Neuronal stem cell (in vitro differentiated cells): Measurements from ENCODE around the gene SPTLC1.
A peak's percentile ranks its signal among the peaks of the same experiment; 100 is the strongest.
"Not testable (repeated sequence)": the region's sequence is repeated elsewhere in the genome, so short reads cannot be mapped to it uniquely, and the experiment has no call there.

ENCODE experiments used
- DNase-seq: peaks from one replicate; pipeline ENCODE4 v3.0.0-alpha.2; 2013; ENCODE audit warnings: low spot score
- H2AFZ ChIP-seq: one replicate; pipeline ENCODE4 v1.6.1; 2013; ENCODE audit warnings: mild to moderate bottlenecking, low read length, inconsistent platforms
- H2AK5ac ChIP-seq: 2 replicates; pipeline ENCODE4 v1.6.1; 2013; ENCODE audit warnings: low read depth, mild to moderate bottlenecking, inconsistent platforms, low read length, moderate library complexity, mixed read lengths
- H2BK120ac ChIP-seq: 2 replicates; pipeline ENCODE4 v1.6.1; 2013; ENCODE audit warnings: low read depth, mild to moderate bottlenecking, inconsistent platforms, low read length, moderate library complexity, mixed read lengths
- H2BK12ac ChIP-seq: one replicate; pipeline ENCODE4 v1.6.1; 2013; ENCODE audit warnings: low read length, inconsistent platforms
- H2BK15ac ChIP-seq: 2 replicates; pipeline ENCODE4 v1.6.1; 2013; ENCODE audit warnings: mild to moderate bottlenecking, low read length, inconsistent platforms, mixed read lengths
- H2BK5ac ChIP-seq: one replicate; pipeline ENCODE4 v1.6.1; 2013; ENCODE audit warnings: inconsistent platforms, mild to moderate bottlenecking, low read length, moderate library complexity
- H3K14ac ChIP-seq: one replicate; pipeline ENCODE4 v1.6.1; 2013; ENCODE audit warnings: low read length, inconsistent platforms
- H3K18ac ChIP-seq: 2 replicates; pipeline ENCODE4 v1.6.1; 2013; ENCODE audit warnings: low read length, inconsistent platforms
- H3K23ac ChIP-seq: 2 replicates; pipeline ENCODE4 v1.6.1; 2013; ENCODE audit warnings: low read depth, mild to moderate bottlenecking, mixed read lengths, low read length, inconsistent platforms; ENCODE audit not compliant: poor library complexity
- H3K27ac ChIP-seq: replicated peaks from 3 replicates; pipeline ENCODE4 v1.5.1; 2013; ENCODE audit warnings: low read length, inconsistent platforms
- H3K27me3 ChIP-seq, 3 experiments: 2 replicates each; pipeline ENCODE4 v1.6.1; 2013; ENCODE audit warnings: low read length in 3 of 3, mild to moderate bottlenecking in 2 of 3, inconsistent platforms in 1 of 3, low read depth in 1 of 3, mixed read lengths in 1 of 3, moderate library complexity in 1 of 3; ENCODE audit not compliant: control insufficient read depth in 3 of 3, insufficient read depth in 3 of 3
- H3K36me3 ChIP-seq, 2 donors: replicated peaks in 1 of 2; 2 replicates each; pipeline ENCODE4 v1.6.1; 2013; ENCODE audit warnings: low read length in 2 of 2; ENCODE audit not compliant: control insufficient read depth in 2 of 2, insufficient read depth in 2 of 2
- H3K4ac ChIP-seq: 2 replicates; pipeline ENCODE4 v1.6.1; 2013; ENCODE audit warnings: inconsistent platforms, mild to moderate bottlenecking, low read length, moderate library complexity
- H3K4me1 ChIP-seq, 2 donors: 1 replicate in 1 of 2; 2 replicates in 1 of 2; pipeline ENCODE4 v1.6.1; 2013; ENCODE audit warnings: low read length in 2 of 2, low read depth in 1 of 2; ENCODE audit not compliant: control insufficient read depth in 2 of 2, insufficient read depth in 1 of 2
- H3K4me2 ChIP-seq: one replicate; pipeline ENCODE4 v1.6.1; 2013; ENCODE audit warnings: mild to moderate bottlenecking, low read length, inconsistent platforms; ENCODE audit not compliant: insufficient read depth, poor library complexity, severe bottlenecking
- H3K4me3 ChIP-seq, 2 donors: 2 replicates each; pipeline ENCODE4 v1.5.1; 2013; ENCODE audit warnings: low read length in 2 of 2, mild to moderate bottlenecking in 2 of 2, inconsistent platforms in 1 of 2, moderate library complexity in 1 of 2
- H3K79me1 ChIP-seq: one replicate; pipeline ENCODE4 v1.6.1; 2013; ENCODE audit warnings: low read depth, mild to moderate bottlenecking, inconsistent platforms, low read length, moderate library complexity
- H3K9ac ChIP-seq: one replicate; pipeline ENCODE4 v1.6.1; 2013; ENCODE audit warnings: mild to moderate bottlenecking, low read depth, low read length, inconsistent platforms; ENCODE audit not compliant: poor library complexity
- H3K9me3 ChIP-seq, 2 donors: replicated peaks in 1 of 2; 2 replicates each; pipeline versions ENCODE3 to v1.6.1; 2013; ENCODE audit warnings: low read length in 2 of 2, mild to moderate bottlenecking in 2 of 2, inconsistent platforms in 1 of 2, low read depth in 1 of 2, mixed read lengths in 1 of 2, moderate library complexity in 1 of 2; ENCODE audit not compliant: control insufficient read depth in 2 of 2, insufficient read depth in 1 of 2
- H4K8ac ChIP-seq: one replicate; pipeline ENCODE4 v1.6.1; 2013; ENCODE audit warnings: low read depth, mild to moderate bottlenecking, inconsistent platforms, low read length, moderate library complexity
- H4K91ac ChIP-seq: one replicate; pipeline ENCODE4 v1.6.1; 2013; ENCODE audit warnings: low read length, low read depth, mild to moderate bottlenecking, inconsistent platforms; ENCODE audit not compliant: poor library complexity
- WGBS, 2 donors: extraction: QIAGEN DNeasy Blood & Tissue Kit; methylation state at CpG; one replicate each; pipeline ENCODE4 v1.1.7; 2013; ENCODE audit warnings: missing lambda C conversion rate in 2 of 2, mixed read lengths in 1 of 2; ENCODE audit not compliant: insufficient read length in 2 of 2, insufficient replicate concordance in 1 of 2; ENCODE audit errors: extremely low coverage in 2 of 2; 5-methylcytosine and 5-hydroxymethylcytosine counted together

SPTLC1 gene

DNA sequence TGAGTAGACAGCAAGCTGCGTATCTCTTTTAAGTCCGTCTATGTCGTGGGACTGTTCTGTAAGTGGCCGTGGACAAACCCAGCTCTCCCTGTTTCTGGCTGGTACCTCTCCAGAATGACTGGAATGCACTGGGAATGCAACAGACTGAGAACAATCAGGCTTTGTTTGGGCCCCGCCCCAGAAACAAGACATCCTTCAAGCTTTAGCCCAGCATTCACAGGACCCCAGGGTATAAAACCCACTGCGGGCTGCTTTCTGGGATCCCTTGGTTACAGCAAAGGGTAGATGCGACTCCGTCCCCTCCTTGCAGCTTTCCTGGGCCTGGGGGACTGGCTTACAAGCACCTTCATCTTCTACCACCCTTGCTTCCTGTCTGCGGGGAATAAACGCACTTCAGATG is 45.6 kb upstream of the SPTLC1 start:
- peaks cover 2 to 7% of the 10 kb centered on the region in 2 donors for H3K9me3 ChIP-seq
- H3K9ac ChIP-seq: no peak overlapping the region
- H3K27ac ChIP-seq: no peak overlapping the region
- H3K4ac ChIP-seq: no peak overlapping the region
- H2AK5ac ChIP-seq: no peak overlapping the region
- H2BK15ac ChIP-seq: no peak overlapping the region
- H3K14ac ChIP-seq: no peak overlapping the region
- peak overlapping the region; percentile 13 for H3K18ac ChIP-seq
- peak overlapping the region; percentile 32 for H3K23ac ChIP-seq
- peak overlapping the region; percentile 18 for H2AFZ ChIP-seq
- H2BK12ac ChIP-seq: no peak overlapping the region
- H3K4me3 ChIP-seq: no peak overlapping the region
- H3K4me1 ChIP-seq: no peaks in the 10 kb centered on the region
- no peaks in the 10 kb centered on the region for H3K27me3 ChIP-seq
- WGBS, 2 donors: no CpG with 5 or more reads among the region's 10 CpGs
- no peak overlapping the region for H4K8ac ChIP-seq
- no peak overlapping the region for H3K4me2 ChIP-seq
- DNase-seq: no peak
- H3K36me3 ChIP-seq: no peaks in the 10 kb centered on the region
- no peak overlapping the region for H2BK120ac ChIP-seq
- H2BK5ac ChIP-seq: no peak overlapping the region
- no peak overlapping the region for H4K91ac ChIP-seq
- H3K79me1 ChIP-seq: no peaks in the 10 kb centered on the region

- H2AK5ac ChIP-seq: no peak overlapping the region
- no peaks in the 10 kb centered on the region for H3K4me1 ChIP-seq
- no peak overlapping the region for H2BK15ac ChIP-seq
- H3K36me3 ChIP-seq: no peaks in the 10 kb centered on the region
- no peak overlapping the region for H2BK12ac ChIP-seq
- H3K9me3 ChIP-seq: peaks cover 0 to 2% of the 10 kb centered on the region in 2 donors
- no peak overlapping the region for H4K8ac ChIP-seq
- no peak overlapping the region for H2BK120ac ChIP-seq
- no peak overlapping the region for H3K18ac ChIP-seq
- no peaks in the 10 kb centered on the region for H3K27me3 ChIP-seq
- H3K4me2 ChIP-seq: no peak overlapping the region
- no peak overlapping the region for H3K27ac ChIP-seq
- H4K91ac ChIP-seq: no peak overlapping the region
- no peak overlapping the region for H2BK5ac ChIP-seq
- H3K79me1 ChIP-seq: no peaks in the 10 kb centered on the region
- H2AFZ ChIP-seq: no peak overlapping the region
- no peak for DNase-seq
- no peak overlapping the region for H3K23ac ChIP-seq
- no CpG with 5 or more reads among the region's 5 CpGs for WGBS, 2 donors
- no peak overlapping the region for H3K4me3 ChIP-seq
- H3K14ac ChIP-seq: no peak overlapping the region
- no peak overlapping the region for H3K4ac ChIP-seq
- H3K9ac ChIP-seq: no peak overlapping the region
These were observed 43.8 kb upstream of the SPTLC1 start for GRCh38 chr9:92159058-92159457.

DNA sequence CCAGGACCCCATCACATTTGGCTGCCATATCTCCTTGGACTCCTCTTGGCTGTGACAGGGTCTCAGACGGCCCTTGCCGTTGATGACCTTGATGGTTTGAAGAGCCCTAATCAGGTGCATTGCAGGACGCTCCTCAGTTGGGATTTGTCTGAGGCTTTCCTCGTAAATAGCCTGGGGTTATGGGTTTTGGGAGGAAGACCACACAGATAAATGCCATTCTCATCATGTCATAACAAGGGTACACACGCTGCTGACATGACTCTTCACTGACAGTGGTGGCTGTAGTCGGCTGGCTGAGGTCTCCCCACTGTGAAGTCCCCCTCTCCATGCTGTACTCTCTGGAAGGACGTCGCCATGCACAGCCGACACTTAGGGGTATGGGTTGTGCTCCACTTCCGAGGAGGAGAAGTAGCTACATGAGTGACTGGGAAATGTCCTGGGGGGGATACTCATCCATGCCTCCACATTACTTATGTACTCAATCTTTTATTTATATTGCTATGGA is 42.9 kb upstream of the SPTLC1 start:
- Histone ChIP-seq H2BK12ac (no peak overlapping the region), H4K8ac (no peak overlapping the region), H3K18ac (no peak overlapping the region), H3K4me2 (no peak overlapping the region), H2BK15ac (no peak overlapping the region), H3K23ac (no peak overlapping the region), H3K4ac (no peak overlapping the region), H3K9me3 (peaks cover 0 to 2% of the 10 kb centered on the region in 2 donors), H3K27ac (no peak overlapping the region), H3K4me3 (no peak overlapping the region), H3K14ac (no peak overlapping the region), H2AFZ (no peak overlapping the region), H2AK5ac (no peak overlapping the region), H3K27me3 (no peaks in the 10 kb centered on the region), H3K36me3 (no peaks in the 10 kb centered on the region), H3K4me1 (peaks cover 0 to 4% of the 10 kb centered on the region in 2 donors), H4K91ac (no peak overlapping the region), H2BK5ac (no peak overlapping the region), H3K9ac (no peak overlapping the region), H2BK120ac (no peak overlapping the region), H3K79me1 (no peaks in the 10 kb centered on the region)
- no peak for DNase-seq
- no CpG with 5 or more reads among the region's 10 CpGs for WGBS, 2 donors

DNA sequence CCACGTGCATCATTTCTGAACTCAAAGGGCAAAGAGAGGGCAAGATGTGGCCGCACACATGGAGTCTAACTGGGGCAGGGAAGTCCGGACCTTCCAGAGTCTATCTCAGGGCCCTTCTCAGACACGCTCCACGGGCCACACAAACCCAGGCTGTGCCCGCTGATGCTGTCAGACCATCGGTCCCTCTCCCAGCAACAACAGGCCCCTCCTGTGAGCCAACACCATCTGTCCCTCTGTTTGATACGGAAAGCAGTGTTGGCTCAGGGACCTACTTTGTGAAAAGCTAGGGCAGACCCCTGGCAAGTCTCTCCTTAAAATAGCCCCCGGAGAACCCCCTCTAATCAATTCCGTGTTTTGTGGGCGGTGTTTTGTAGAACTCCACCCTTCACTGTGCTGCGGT is 40.5 kb upstream of the SPTLC1 start:
- not testable (repeated sequence) for H3K18ac ChIP-seq, H4K8ac ChIP-seq, H2AFZ ChIP-seq, H3K79me1 ChIP-seq, H3K14ac ChIP-seq, H3K36me3 ChIP-seq, H3K4me3 ChIP-seq, H2BK5ac ChIP-seq, H2BK15ac ChIP-seq, H3K27ac ChIP-seq, H3K27me3 ChIP-seq, H3K4me1 ChIP-seq, H3K9ac ChIP-seq, H2AK5ac ChIP-seq, DNase-seq, H2BK120ac ChIP-seq, H4K91ac ChIP-seq, H3K4ac ChIP-seq, H3K4me2 ChIP-seq, H3K9me3 ChIP-seq, H3K23ac ChIP-seq
- WGBS, 2 donors: no CpG with 5 or more reads among the region's 12 CpGs
- peak overlapping the region; percentile 46 for H2BK12ac ChIP-seq
